Measurements from ENCODE around the gene SCUBE3. TPM values are rescaled to one million over a fixed set of nuclear protein-coding genes. Genes with fewer than 3 reads are reported as not detected.

The SCUBE3 gene
- total RNA-seq, 1 donor from 2014 or later, result 0.49 TPM

DNA sequence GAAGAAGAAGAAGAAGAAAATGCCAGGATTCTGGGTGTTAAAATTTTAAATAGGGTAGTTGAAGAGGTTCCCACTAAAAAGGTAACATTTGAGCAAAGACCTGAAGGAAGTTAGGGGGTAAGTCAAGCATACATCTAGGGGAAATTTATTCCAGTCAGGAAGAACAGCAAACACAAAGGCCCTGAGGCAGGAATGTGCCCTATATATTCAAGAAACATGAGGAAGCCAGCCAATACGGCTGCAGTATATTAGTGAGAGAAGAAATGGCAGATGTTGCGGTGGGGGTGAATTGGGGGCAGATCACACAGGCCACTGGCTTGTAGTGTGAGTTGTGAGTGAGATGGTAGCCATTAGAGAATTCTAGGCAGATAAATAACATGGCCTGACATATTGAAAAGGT lies 51.8 kb downstream of the SCUBE3 start:
- H3K4me3 ChIP-seq, result no peak overlapping the region
- H3K4me1 ChIP-seq, result peaks cover 5% of the 10 kb centered on the region

GRCh38 chr6:35267446-35267845 lies 53.7 kb downstream of the SCUBE3 start:
- Histone ChIP-seq H3K9me3 (no peaks in the 10 kb centered on the region), H3K36me3 (no peaks in the 10 kb centered on the region), H3K4me1 (no peaks in the 10 kb centered on the region), H3K27ac (no peak overlapping the region), H3K4me3 (no peak overlapping the region), H3K27me3 (no peaks in the 10 kb centered on the region)
- no peak for DNase-seq (ENCODE audit: extremely low spot score in 2 of 2)
- TF ChIP-seq, protein P1, sequence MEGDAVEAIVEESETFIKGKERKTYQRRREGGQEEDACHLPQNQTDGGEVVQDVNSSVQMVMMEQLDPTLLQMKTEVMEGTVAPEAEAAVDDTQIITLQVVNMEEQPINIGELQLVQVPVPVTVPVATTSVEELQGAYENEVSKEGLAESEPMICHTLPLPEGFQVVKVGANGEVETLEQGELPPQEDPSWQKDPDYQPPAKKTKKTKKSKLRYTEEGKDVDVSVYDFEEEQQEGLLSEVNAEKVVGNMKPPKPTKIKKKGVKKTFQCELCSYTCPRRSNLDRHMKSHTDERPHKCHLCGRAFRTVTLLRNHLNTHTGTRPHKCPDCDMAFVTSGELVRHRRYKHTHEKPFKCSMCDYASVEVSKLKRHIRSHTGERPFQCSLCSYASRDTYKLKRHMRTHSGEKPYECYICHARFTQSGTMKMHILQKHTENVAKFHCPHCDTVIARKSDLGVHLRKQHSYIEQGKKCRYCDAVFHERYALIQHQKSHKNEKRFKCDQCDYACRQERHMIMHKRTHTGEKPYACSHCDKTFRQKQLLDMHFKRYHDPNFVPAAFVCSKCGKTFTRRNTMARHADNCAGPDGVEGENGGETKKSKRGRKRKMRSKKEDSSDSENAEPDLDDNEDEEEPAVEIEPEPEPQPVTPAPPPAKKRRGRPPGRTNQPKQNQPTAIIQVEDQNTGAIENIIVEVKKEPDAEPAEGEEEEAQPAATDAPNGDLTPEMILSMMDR (IDR thresholded peaks at IDR 0.05), result no peak
- TF ChIP-seq POLR2AphosphoS5 (IDR thresholded peaks at IDR 0.05; ENCODE audit: insufficient read depth in 1 of 2, low read depth in 1 of 2) (no peak), POLR2A (IDR thresholded peaks at IDR 0.05) (no peak)
- intact Hi-C loops (cut with DNase I), result no loop called here

More for the DNA sequence above, 51.8 kb downstream of the SCUBE3 start:
- no peak for TF ChIP-seq POLR2A (IDR thresholded peaks at IDR 0.05)
- no peak for TF ChIP-seq POLR2AphosphoS5 (IDR thresholded peaks at IDR 0.05; ENCODE audit: insufficient read depth in 1 of 2, low read depth in 1 of 2)
- TF ChIP-seq, protein P1 (IDR thresholded peaks at IDR 0.05), result no peak
- no peak overlapping the region for H3K27ac ChIP-seq
- no peaks in the 10 kb centered on the region for H3K27me3 ChIP-seq
- H3K9me3 ChIP-seq, result no peaks in the 10 kb centered on the region
- H3K36me3 ChIP-seq, result no peaks in the 10 kb centered on the region
- DNase-seq (ENCODE audit: extremely low spot score in 2 of 2), result no peak
- intact Hi-C loops (cut with DNase I), result no loop called here

DNA sequence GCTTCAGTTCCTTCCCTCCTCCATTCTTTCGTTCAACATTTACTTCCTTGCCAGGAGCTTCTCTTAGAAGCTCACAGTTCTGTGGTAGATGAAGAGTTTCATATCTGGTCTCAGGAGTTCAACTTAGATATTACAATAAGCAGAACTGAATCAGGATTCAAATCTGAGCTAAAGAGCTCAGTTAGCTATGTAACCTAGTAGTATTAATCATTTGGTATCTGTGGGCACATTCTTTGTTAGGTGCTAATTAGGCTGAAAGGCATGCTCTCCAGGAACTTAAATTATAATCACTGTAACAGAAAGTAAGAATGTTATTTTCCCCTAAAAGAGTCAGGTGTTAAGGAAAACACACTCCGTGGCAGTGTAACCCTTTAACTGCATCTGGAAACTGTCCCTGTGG lies 54.1 kb downstream of the SCUBE3 start:
- intact Hi-C loops (cut with DNase I), result no loop called here
- TF ChIP-seq, protein P1 (IDR thresholded peaks at IDR 0.05), result no peak
- no peaks in the 10 kb centered on the region for H3K27me3 ChIP-seq
- no peaks in the 10 kb centered on the region for H3K4me1 ChIP-seq
- no peaks in the 10 kb centered on the region for H3K9me3 ChIP-seq
- H3K27ac ChIP-seq, result no peak overlapping the region
- H3K4me3 ChIP-seq, result no peak overlapping the region
- no peaks in the 10 kb centered on the region for H3K36me3 ChIP-seq
- DNase-seq (ENCODE audit: extremely low spot score in 2 of 2), result no peak

- intact Hi-C loops (cut with DNase I), result no loop called here
- DNase-seq (ENCODE audit: extremely low spot score in 2 of 2), result no peak
- no peaks in the 10 kb centered on the region for H3K36me3 ChIP-seq
- peaks cover 8% of the 10 kb centered on the region for H3K4me1 ChIP-seq
- H3K27me3 ChIP-seq, result no peaks in the 10 kb centered on the region
- TF ChIP-seq POLR2A (IDR thresholded peaks at IDR 0.05) (no peak), POLR2AphosphoS5 (IDR thresholded peaks at IDR 0.05; ENCODE audit: insufficient read depth in 1 of 2, low read depth in 1 of 2) (no peak)
- no peak overlapping the region for H3K4me3 ChIP-seq
- no peak overlapping the region for H3K27ac ChIP-seq
- no peaks in the 10 kb centered on the region for H3K9me3 ChIP-seq
These were observed 58.2 kb downstream of the SCUBE3 start for GRCh38 chr6:35272005-35272404.

DNA sequence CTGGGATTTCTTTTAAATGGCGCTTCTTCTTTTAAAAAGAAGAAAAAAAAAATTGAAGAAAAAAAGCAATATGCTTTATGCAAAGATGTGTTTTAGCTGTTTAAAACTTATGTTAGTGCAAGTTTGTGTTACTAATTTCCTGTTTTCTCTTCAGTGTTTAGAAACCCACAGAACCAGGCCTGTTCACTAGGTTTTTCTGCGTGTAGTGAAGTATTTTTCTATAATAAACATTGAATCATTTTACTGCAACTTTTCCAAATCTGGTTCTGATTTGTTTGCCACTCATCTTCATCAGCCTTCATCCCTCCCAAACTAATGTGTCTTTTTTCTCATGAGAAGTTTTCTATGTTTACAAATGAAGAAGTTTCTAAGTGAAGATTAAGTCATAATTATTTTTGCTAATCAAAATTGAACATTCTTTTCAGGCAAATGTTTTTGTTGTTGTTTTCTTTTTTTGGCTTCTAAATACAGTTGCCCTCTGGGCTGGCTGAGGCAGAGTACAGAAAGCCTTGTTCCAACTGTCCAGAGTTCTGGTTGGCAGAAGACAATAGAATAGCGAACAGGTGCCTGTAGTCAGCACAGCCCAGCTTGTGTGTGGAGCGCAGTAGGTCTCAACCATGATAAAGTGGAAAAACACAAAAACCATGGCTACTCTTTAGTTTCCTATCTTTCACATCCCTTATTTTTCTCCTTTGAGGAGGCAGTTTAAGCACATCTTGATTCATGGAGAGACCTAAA lies 60.2 kb downstream of the SCUBE3 start:
- TF ChIP-seq POLR2A (IDR thresholded peaks at IDR 0.05) (no peak), POLR2AphosphoS5 (IDR thresholded peaks at IDR 0.05; ENCODE audit: insufficient read depth in 1 of 2, low read depth in 1 of 2) (no peak)
- TF ChIP-seq, protein P1 (IDR thresholded peaks at IDR 0.05), result no peak
- Histone ChIP-seq H3K9me3 (no peaks in the 10 kb centered on the region), H3K36me3 (no peaks in the 10 kb centered on the region), H3K4me1 (peaks cover 8% of the 10 kb centered on the region), H3K4me3 (no peak overlapping the region), H3K27ac (no peak overlapping the region), H3K27me3 (no peaks in the 10 kb centered on the region)
- no peak for DNase-seq (ENCODE audit: extremely low spot score in 2 of 2)
- intact Hi-C loops (cut with DNase I), result no loop called here
